Endothelial cell (in vitro differentiated cells): ENCODE measurements around the gene NAIF1. TPM values are rescaled to one million over a fixed set of nuclear protein-coding genes. Genes with fewer than 3 reads are reported as not detected.

Experiments used
- DNase-seq: peaks from one replicate; pipeline ENCODE4 v3.0.0; 2021; ENCODE audit warnings: low spot score
- H3K27ac Mint-ChIP-seq: one replicate; pipeline ENCODE4 v1.8.0; 2021; ENCODE audit warnings: mixed read lengths, inconsistent platforms; ENCODE audit not compliant: unreplicated experiment
- H3K27me3 Mint-ChIP-seq: one replicate; pipeline ENCODE4 v1.8.0; 2021; ENCODE audit warnings: mild to moderate bottlenecking, moderate library complexity, mixed read lengths, inconsistent platforms; ENCODE audit not compliant: unreplicated experiment
- H3K36me3 Mint-ChIP-seq: one replicate; pipeline ENCODE4 v1.8.0; 2021; ENCODE audit warnings: mild to moderate bottlenecking, low read depth, mixed read lengths, inconsistent platforms; ENCODE audit not compliant: unreplicated experiment
- H3K4me1 Mint-ChIP-seq: one replicate; pipeline ENCODE4 v1.8.0; 2021; ENCODE audit warnings: mild to moderate bottlenecking, mixed read lengths, inconsistent platforms; ENCODE audit not compliant: unreplicated experiment
- H3K4me3 Mint-ChIP-seq: one replicate; pipeline ENCODE4 v1.8.0; 2021; ENCODE audit warnings: mild to moderate bottlenecking, mixed read lengths, inconsistent platforms; ENCODE audit not compliant: unreplicated experiment
- H3K9me3 Mint-ChIP-seq: one replicate; pipeline ENCODE4 v1.8.0; 2021; ENCODE audit warnings: mixed read lengths, inconsistent platforms; ENCODE audit not compliant: unreplicated experiment
- CTCF ChIP-seq: fragments of 200-600 bp; sonication (generic); IDR thresholded peaks from one replicate; pipeline ENCODE4 v1.5.0; 2021; ENCODE audit warnings: antibody characterized with exemption; ENCODE audit not compliant: unreplicated experiment
- total RNA-seq: library from RNA; stranded (reverse); fragmentation: NEBNext Ultra II Directional; extraction: Animal tissue kit (Norgen Biotek cat#: 25700); gene quantifications from one replicate; pipeline ENCODE4 v1.2.1, GENCODE V29; 2021; ENCODE audit not compliant: unreplicated experiment

NAIF1 gene
- total RNA-seq, 1 donor from 2014 or later, result 9.9 TPM

- DNase-seq, result no peak
- peaks cover 2% of the 10 kb centered on the region for H3K27me3 Mint-ChIP-seq
- H3K4me1 Mint-ChIP-seq, result peaks cover 15% of the 10 kb centered on the region
- H3K9me3 Mint-ChIP-seq, result no peaks in the 10 kb centered on the region
- peak overlapping the region; percentile 31 for H3K27ac Mint-ChIP-seq
- TF ChIP-seq CTCF, result no peak
- no peak overlapping the region for H3K4me3 Mint-ChIP-seq
- peaks cover 21% of the 10 kb centered on the region for H3K36me3 Mint-ChIP-seq
Observed at GRCh38 chr9:128104171-128104618, 37.1 kb upstream of the NAIF1 start.

- DNase-seq, result no peak
- no peak overlapping the region for H3K4me3 Mint-ChIP-seq
- peaks cover 6% of the 10 kb centered on the region for H3K27me3 Mint-ChIP-seq
- H3K4me1 Mint-ChIP-seq, result peaks cover 21% of the 10 kb centered on the region
- no peak overlapping the region for H3K27ac Mint-ChIP-seq
- peaks cover 21% of the 10 kb centered on the region for H3K36me3 Mint-ChIP-seq
- H3K9me3 Mint-ChIP-seq, result no peaks in the 10 kb centered on the region
- TF ChIP-seq CTCF, result no peak
Observed at GRCh38 chr9:128103589-128103962, 36.5 kb upstream of the NAIF1 start.

GRCh38 chr9:128102861-128103588 lies 35.9 kb upstream of the NAIF1 start:
- H3K36me3 Mint-ChIP-seq, result peaks cover 18% of the 10 kb centered on the region
- H3K4me3 Mint-ChIP-seq, result peak overlapping the region; percentile 15
- peaks cover 24% of the 10 kb centered on the region for H3K4me1 Mint-ChIP-seq
- DNase-seq, result no peak
- H3K9me3 Mint-ChIP-seq, result no peaks in the 10 kb centered on the region
- no peak for TF ChIP-seq CTCF
- H3K27me3 Mint-ChIP-seq, result peaks cover 7% of the 10 kb centered on the region
- H3K27ac Mint-ChIP-seq, result no peak overlapping the region

- Mint-ChIP-seq H3K36me3 (peaks cover 14% of the 10 kb centered on the region), H3K27ac (peak overlapping the region; percentile 80), H3K27me3 (peaks cover 7% of the 10 kb centered on the region), H3K4me1 (peaks cover 25% of the 10 kb centered on the region), H3K9me3 (no peaks in the 10 kb centered on the region), H3K4me3 (no peak overlapping the region)
- TF ChIP-seq CTCF, result no peak
- DNase-seq, result no peak
Observed at GRCh38 chr9:128102196-128102595, 35.1 kb upstream of the NAIF1 start.

GRCh38 chr9:128101690-128102089 lies 34.6 kb upstream of the NAIF1 start:
- TF ChIP-seq CTCF, result no peak
- peak overlapping the region; percentile 80 for H3K27ac Mint-ChIP-seq
- peaks cover 14% of the 10 kb centered on the region for H3K36me3 Mint-ChIP-seq
- no peaks in the 10 kb centered on the region for H3K9me3 Mint-ChIP-seq
- H3K4me1 Mint-ChIP-seq, result peaks cover 25% of the 10 kb centered on the region
- DNase-seq, result no peak
- H3K27me3 Mint-ChIP-seq, result peaks cover 5% of the 10 kb centered on the region
- no peak overlapping the region for H3K4me3 Mint-ChIP-seq
